ENCODE data around the gene IL15RA.
"Not testable (repeated sequence)": the region's sequence is repeated elsewhere in the genome, so short reads cannot be mapped to it uniquely, and the experiment has no call there.

IL15RA gene

DNA sequence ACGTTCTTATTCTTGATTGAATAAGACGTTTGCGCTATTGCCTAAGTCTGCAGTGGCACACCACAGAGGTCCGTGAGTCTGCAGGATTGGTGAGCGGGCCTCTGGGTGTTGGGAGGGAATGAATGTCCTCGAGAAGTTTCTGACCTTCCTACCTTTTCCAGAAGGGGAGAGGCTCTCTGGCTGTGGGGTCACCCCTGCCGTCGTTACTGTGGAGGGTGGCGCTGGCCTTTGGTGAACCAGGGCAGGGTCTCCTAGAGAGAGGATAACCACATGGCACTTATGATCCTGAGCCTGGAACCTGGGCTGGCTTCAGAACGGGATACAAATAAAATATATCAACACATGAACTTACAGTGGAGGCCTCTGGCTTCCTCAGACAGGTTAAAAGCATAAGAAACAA, 13.8 kb downstream of the IL15RA start:
- Histone ChIP-seq H3K9me3 (ENCODE audit: insufficient read depth, low read depth, low read length) (no peaks in the 10 kb centered on the region), H3K4me3 (ENCODE audit: low read length) (no peak overlapping the region), H3K27ac (ENCODE audit: low read length) (no peak overlapping the region), H3K9ac (ENCODE audit: low read depth, low read length) (no peak overlapping the region), H3K27me3 (ENCODE audit: insufficient read depth, low read length) (no peaks in the 10 kb centered on the region), H3K36me3 (ENCODE audit: insufficient read depth, low read depth, low read length) (no peaks in the 10 kb centered on the region), H3K4me1 (ENCODE audit: insufficient read depth, low read length) (no peaks in the 10 kb centered on the region)

- no peaks in the 10 kb centered on the region for H3K4me1 ChIP-seq (ENCODE audit: insufficient read depth, low read length)
- H3K9ac ChIP-seq (ENCODE audit: low read depth, low read length), result no peak overlapping the region
- H3K27ac ChIP-seq (ENCODE audit: low read length), result no peak overlapping the region
- H3K4me3 ChIP-seq (ENCODE audit: low read length), result no peak overlapping the region
- H3K36me3 ChIP-seq (ENCODE audit: insufficient read depth, low read depth, low read length), result no peaks in the 10 kb centered on the region
- H3K27me3 ChIP-seq (ENCODE audit: insufficient read depth, low read length), result no peaks in the 10 kb centered on the region
- no peaks in the 10 kb centered on the region for H3K9me3 ChIP-seq (ENCODE audit: insufficient read depth, low read depth, low read length)
Observed at GRCh38 chr10:5963071-5963470, 14.3 kb downstream of the IL15RA start.

GRCh38 chr10:5962358-5962940, 14.9 kb downstream of the IL15RA start:
- H3K4me3 ChIP-seq (ENCODE audit: low read length); H3K9me3 ChIP-seq (ENCODE audit: insufficient read depth, low read depth, low read length); H3K27ac ChIP-seq (ENCODE audit: low read length); H3K9ac ChIP-seq (ENCODE audit: low read depth, low read length); H3K4me1 ChIP-seq (ENCODE audit: insufficient read depth, low read length); H3K36me3 ChIP-seq (ENCODE audit: insufficient read depth, low read depth, low read length); H3K27me3 ChIP-seq (ENCODE audit: insufficient read depth, low read length): not testable (repeated sequence)

- Histone ChIP-seq H3K9ac (ENCODE audit: low read depth, low read length) (no peak overlapping the region), H3K27me3 (ENCODE audit: insufficient read depth, low read length) (no peaks in the 10 kb centered on the region), H3K27ac (ENCODE audit: low read length) (no peak overlapping the region), H3K9me3 (ENCODE audit: insufficient read depth, low read depth, low read length) (no peaks in the 10 kb centered on the region), H3K36me3 (ENCODE audit: insufficient read depth, low read depth, low read length) (no peaks in the 10 kb centered on the region), H3K4me1 (ENCODE audit: insufficient read depth, low read length) (no peaks in the 10 kb centered on the region), H3K4me3 (ENCODE audit: low read length) (no peak overlapping the region)
Observed at GRCh38 chr10:5961405-5962100, 15.8 kb downstream of the IL15RA start.

GRCh38 chr10:5960973-5961275, 16.4 kb downstream of the IL15RA start:
- not testable (repeated sequence) for H3K4me3 ChIP-seq (ENCODE audit: low read length); H3K4me1 ChIP-seq (ENCODE audit: insufficient read depth, low read length); H3K27ac ChIP-seq (ENCODE audit: low read length); H3K9me3 ChIP-seq (ENCODE audit: insufficient read depth, low read depth, low read length); H3K36me3 ChIP-seq (ENCODE audit: insufficient read depth, low read depth, low read length); H3K9ac ChIP-seq (ENCODE audit: low read depth, low read length); H3K27me3 ChIP-seq (ENCODE audit: insufficient read depth, low read length)

DNA sequence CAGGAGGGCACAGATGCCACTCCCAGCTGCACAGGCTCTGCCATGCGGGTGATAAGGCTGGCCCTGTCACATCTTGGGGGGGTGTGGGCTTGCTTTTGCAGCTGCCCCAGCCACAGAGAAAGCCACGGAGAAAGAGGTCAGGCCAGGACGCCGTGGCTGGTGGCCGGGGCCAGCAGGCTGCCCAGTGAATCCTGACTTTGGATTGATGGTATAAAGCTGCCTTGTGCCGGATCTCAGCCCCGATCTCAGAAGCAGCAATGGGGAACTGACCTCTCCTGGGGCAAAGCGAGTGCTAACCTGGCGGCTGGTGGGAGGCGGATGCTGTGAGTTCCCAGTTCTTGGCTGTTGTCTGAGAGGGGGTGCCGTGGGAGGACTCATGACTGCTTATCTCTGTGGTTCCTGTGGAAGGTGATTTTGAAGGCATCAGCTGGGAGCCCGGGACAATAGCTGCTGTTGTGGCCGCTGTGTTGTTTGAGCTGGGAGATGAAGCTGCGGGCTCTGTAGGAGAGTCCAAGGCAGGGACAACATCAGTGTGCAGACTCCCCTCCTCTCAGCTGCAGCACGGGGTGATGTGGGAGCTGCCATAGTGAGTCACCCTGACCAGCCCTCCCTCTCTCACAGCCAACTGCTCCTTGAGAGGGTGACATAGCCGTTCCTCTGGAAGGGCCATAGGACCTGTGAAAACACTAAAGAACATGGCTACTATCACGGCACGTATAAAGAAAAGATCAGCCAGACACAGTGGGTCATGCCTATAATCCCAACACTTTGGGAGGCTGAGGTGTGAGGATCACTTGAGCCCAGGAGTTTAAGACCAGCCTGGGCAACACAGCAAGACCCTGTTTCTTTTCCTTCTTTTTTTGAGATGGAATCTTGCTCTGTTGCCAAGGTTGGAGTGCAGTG, 17.0 kb downstream of the IL15RA start:
- H3K9me3 ChIP-seq (ENCODE audit: insufficient read depth, low read depth, low read length), result no peaks in the 10 kb centered on the region
- no peaks in the 10 kb centered on the region for H3K4me1 ChIP-seq (ENCODE audit: insufficient read depth, low read length)
- H3K36me3 ChIP-seq (ENCODE audit: insufficient read depth, low read depth, low read length), result no peaks in the 10 kb centered on the region
- H3K27me3 ChIP-seq (ENCODE audit: insufficient read depth, low read length), result no peaks in the 10 kb centered on the region
- no peak overlapping the region for H3K9ac ChIP-seq (ENCODE audit: low read depth, low read length)
- H3K4me3 ChIP-seq (ENCODE audit: low read length), result no peak overlapping the region
- no peak overlapping the region for H3K27ac ChIP-seq (ENCODE audit: low read length)

DNA sequence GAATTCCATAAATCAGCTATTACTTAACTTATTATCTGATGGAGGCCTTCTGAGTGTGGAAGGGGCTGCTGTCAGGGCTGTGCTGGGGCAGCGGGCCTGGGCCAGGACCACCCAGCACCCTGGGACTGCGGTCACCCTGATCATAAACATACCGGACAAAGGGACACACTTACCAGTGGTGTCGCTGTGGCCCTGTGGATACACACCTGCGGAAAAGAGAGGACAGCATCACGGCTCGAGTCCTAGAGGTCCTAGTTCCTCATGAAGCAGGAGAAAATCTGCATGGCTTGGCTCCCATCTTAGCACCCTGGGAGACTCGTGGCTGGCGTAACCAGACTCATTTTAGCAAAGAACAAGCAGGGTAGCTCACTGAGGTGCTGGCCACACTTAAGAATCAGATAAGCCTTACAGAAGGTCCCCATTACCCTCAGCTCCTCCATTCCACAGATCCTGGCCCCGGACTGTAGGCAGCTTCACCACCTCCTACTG, 17.7 kb downstream of the IL15RA start:
- no peak overlapping the region for H3K9ac ChIP-seq (ENCODE audit: low read depth, low read length)
- H3K4me1 ChIP-seq (ENCODE audit: insufficient read depth, low read length), result no peaks in the 10 kb centered on the region
- no peaks in the 10 kb centered on the region for H3K36me3 ChIP-seq (ENCODE audit: insufficient read depth, low read depth, low read length)
- no peak overlapping the region for H3K4me3 ChIP-seq (ENCODE audit: low read length)
- H3K9me3 ChIP-seq (ENCODE audit: insufficient read depth, low read depth, low read length), result no peaks in the 10 kb centered on the region
- no peak overlapping the region for H3K27ac ChIP-seq (ENCODE audit: low read length)
- no peaks in the 10 kb centered on the region for H3K27me3 ChIP-seq (ENCODE audit: insufficient read depth, low read length)

DNA sequence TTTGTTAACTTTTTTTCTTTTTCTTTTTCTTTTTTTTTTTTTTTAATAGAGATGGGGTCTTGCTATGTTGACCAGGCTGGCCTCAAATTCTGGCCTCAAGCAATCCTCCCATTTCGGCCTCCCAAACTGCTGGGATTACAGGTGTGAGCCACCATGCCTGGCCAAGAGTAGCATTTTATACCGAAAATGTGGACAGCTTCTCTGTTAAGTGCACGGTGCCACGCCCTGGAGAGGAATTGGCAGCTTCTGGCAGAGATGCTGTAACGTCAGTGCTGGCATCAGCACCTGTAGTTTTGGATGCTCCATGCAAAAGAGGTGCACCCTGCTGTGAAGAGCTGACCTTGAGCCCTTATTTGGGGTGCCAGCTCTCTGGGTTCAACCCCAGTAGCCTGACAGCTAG, 18.2 kb downstream of the IL15RA start:
- no peaks in the 10 kb centered on the region for H3K4me1 ChIP-seq (ENCODE audit: insufficient read depth, low read length)

GRCh38 chr10:5958675-5959074, 18.7 kb downstream of the IL15RA start:
- Histone ChIP-seq H3K27ac (ENCODE audit: low read length) (no peak overlapping the region), H3K9ac (ENCODE audit: low read depth, low read length) (no peak overlapping the region)

More for the DNA sequence above, 18.2 kb downstream of the IL15RA start:
- no peak overlapping the region for H3K9ac ChIP-seq (ENCODE audit: low read depth, low read length)
- H3K4me3 ChIP-seq (ENCODE audit: low read length), result no peak overlapping the region
- no peak overlapping the region for H3K27ac ChIP-seq (ENCODE audit: low read length)
- H3K27me3 ChIP-seq (ENCODE audit: insufficient read depth, low read length), result no peaks in the 10 kb centered on the region
- no peaks in the 10 kb centered on the region for H3K36me3 ChIP-seq (ENCODE audit: insufficient read depth, low read depth, low read length)
- no peaks in the 10 kb centered on the region for H3K9me3 ChIP-seq (ENCODE audit: insufficient read depth, low read depth, low read length)

DNA sequence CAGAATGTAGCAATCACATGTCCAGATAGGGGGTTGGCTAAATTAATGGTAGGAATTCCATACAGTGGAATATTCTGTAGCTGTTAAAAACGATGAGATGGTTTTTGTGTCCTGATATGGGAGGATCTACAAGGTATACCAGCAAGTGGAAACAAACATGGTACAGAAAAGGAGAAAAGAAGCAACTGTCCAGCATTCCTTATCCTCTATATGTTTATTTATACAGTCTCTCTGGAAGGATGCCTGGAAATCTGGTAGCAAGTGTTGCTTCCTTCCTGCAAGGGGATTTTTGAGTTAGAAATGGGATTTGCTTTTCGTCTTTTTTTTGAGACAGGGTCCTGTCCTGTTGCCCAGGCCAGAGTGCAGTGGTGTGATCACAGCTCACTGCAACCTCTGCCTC, 19.3 kb downstream of the IL15RA start:
- Histone ChIP-seq H3K4me3 (ENCODE audit: low read length) (no peak overlapping the region), H3K27me3 (ENCODE audit: insufficient read depth, low read length) (no peaks in the 10 kb centered on the region), H3K9me3 (ENCODE audit: insufficient read depth, low read depth, low read length) (no peaks in the 10 kb centered on the region), H3K36me3 (ENCODE audit: insufficient read depth, low read depth, low read length) (no peaks in the 10 kb centered on the region), H3K27ac (ENCODE audit: low read length) (no peak overlapping the region), H3K4me1 (ENCODE audit: insufficient read depth, low read length) (no peaks in the 10 kb centered on the region), H3K9ac (ENCODE audit: low read depth, low read length) (no peak overlapping the region)

More at GRCh38 chr10:5958675-5959074, 18.7 kb downstream of the IL15RA start:
- Histone ChIP-seq H3K4me3 (ENCODE audit: low read length) (no peak overlapping the region), H3K27me3 (ENCODE audit: insufficient read depth, low read length) (no peaks in the 10 kb centered on the region), H3K9me3 (ENCODE audit: insufficient read depth, low read depth, low read length) (no peaks in the 10 kb centered on the region), H3K36me3 (ENCODE audit: insufficient read depth, low read depth, low read length) (no peaks in the 10 kb centered on the region), H3K4me1 (ENCODE audit: insufficient read depth, low read length) (no peaks in the 10 kb centered on the region)

GRCh38 chr10:5956146-5956936, 21.0 kb downstream of the IL15RA start:
- no peaks in the 10 kb centered on the region for H3K27me3 ChIP-seq (ENCODE audit: insufficient read depth, low read length)
- H3K27ac ChIP-seq (ENCODE audit: low read length), result no peak overlapping the region
- H3K4me3 ChIP-seq (ENCODE audit: low read length), result no peak overlapping the region
- no peaks in the 10 kb centered on the region for H3K36me3 ChIP-seq (ENCODE audit: insufficient read depth, low read depth, low read length)
- no peak overlapping the region for H3K9ac ChIP-seq (ENCODE audit: low read depth, low read length)
- H3K4me1 ChIP-seq (ENCODE audit: insufficient read depth, low read length), result no peaks in the 10 kb centered on the region
- H3K9me3 ChIP-seq (ENCODE audit: insufficient read depth, low read depth, low read length), result no peaks in the 10 kb centered on the region
